OCI-LY7 (cell line): ENCODE data around the gene SCP2D1.

ENCODE experiments used
- CTCF ChIP-seq: fragments of 200-600 bp; sonication (generic); conservative IDR thresholded peaks from 2 replicates; pipeline ENCODE4 v1.5.1; 2014; ENCODE audit warnings: mild to moderate bottlenecking, antibody characterized with exemption, low read length, moderate library complexity, mixed read lengths
- EZH2phosphoT487 ChIP-seq: fragments of 200-600 bp; sonication (generic); IDR thresholded peaks from 2 replicates; pipeline ENCODE4 v1.6.1; 2018; ENCODE audit warnings: low read depth, borderline replicate concordance, mild to moderate bottlenecking, mixed run types, antibody characterized with exemption, low read length, moderate library complexity, mixed read lengths

DNA sequence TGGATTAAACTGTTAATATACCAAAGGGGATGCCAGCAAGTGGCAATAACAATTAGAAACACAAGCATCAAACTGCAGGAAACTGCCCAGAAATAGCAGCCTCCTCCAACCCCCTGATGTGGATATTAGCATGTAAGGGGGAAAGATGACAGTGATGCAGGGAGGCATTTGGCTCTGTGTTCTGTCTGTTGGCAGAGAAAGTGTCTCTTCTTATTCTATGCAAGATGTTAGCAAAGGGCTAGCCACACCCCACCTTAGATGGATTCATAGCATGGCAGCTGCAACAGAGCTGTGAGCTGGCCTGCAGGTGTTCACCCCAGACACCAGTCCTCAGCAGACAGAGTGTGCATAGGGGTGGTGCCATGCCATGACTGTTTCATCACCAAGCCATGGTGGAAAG lies 38.0 kb downstream of the SCP2D1 start:
- TF ChIP-seq EZH2phosphoT487 (no peak), CTCF (no peak)
